ENCODE measurements around the gene ETV4.

GRCh38 chr17:43579566-43580140, 33.5 kb upstream of the ETV4 start:
- TF ChIP-seq, protein P1, sequence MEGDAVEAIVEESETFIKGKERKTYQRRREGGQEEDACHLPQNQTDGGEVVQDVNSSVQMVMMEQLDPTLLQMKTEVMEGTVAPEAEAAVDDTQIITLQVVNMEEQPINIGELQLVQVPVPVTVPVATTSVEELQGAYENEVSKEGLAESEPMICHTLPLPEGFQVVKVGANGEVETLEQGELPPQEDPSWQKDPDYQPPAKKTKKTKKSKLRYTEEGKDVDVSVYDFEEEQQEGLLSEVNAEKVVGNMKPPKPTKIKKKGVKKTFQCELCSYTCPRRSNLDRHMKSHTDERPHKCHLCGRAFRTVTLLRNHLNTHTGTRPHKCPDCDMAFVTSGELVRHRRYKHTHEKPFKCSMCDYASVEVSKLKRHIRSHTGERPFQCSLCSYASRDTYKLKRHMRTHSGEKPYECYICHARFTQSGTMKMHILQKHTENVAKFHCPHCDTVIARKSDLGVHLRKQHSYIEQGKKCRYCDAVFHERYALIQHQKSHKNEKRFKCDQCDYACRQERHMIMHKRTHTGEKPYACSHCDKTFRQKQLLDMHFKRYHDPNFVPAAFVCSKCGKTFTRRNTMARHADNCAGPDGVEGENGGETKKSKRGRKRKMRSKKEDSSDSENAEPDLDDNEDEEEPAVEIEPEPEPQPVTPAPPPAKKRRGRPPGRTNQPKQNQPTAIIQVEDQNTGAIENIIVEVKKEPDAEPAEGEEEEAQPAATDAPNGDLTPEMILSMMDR (IDR thresholded peaks at IDR 0.05), result no peak
- no peak for TF ChIP-seq POLR2A (IDR thresholded peaks at IDR 0.05)

Measured in testis (tissue), 2 donors.